ENCODE measurements around the gene IL17B.

IL17B gene

DNA sequence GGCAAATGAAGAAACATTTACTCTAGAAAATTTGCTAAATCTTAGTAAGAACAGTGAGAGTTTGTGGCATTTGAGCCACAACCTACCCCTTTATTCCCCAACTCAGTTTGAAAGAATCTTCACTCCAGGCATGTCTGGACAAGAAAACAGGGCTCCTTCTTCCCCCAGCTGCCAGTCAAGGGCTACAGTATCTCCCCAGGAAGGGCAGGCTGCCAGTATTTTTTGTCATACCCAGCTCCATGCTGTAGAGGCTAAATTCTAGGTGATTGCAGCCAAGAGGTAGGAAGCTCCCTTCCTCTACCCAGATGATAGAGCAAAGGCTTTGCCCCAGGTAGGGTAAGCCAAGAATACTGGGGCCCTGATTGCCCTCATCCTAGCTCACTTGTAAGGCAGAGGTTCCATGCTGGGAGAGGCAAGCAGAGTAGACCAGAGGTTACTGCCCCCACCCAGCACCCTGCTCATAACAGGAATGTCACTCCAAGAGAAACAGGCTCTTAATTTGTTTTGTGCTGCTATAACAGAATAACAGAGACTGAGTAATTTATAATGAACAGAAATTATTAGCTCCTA, 53.8 kb downstream of the IL17B start:
- no peak for DNase-seq (ENCODE audit: low read depth in 4 of 4, low spot score in 1 of 4)

DNA sequence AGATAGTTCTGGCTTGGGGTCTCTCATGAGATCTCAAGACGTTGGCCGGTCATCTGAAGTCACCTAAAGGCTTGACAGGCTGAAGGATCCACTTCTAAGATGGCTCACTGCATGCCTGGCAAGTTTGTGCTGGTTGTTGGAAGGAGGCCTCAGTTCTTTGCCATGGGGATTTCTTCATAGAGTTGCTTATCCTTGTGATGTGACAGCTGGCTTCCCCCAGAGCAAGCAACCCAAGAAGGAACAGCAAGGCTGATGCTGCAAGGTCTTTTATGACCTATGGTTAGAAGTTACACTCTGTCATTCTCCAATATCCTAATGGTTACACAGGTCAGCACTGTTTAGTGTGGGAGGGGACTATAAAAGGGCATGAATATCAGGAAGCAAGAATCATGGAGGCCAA, 54.5 kb downstream of the IL17B start:
- DNase-seq (ENCODE audit: low read depth in 4 of 4, low spot score in 1 of 4) = no peak

Data from stimulated activated CD4-positive, alpha-beta T cell treated with anti-CD3 and anti-CD28 coated beads, Interleukin-1b, Interleukin-23, amount 100 ng/mL, for 24 hours (primary cell).